Osteoblast (primary cell): ENCODE results near the gene TIMP2. TPM values are rescaled to one million over a fixed set of nuclear protein-coding genes. Genes with fewer than 3 reads are reported as not detected.

ENCODE experiments used
- DNase-seq: peaks from one replicate; pipeline ENCODE4 v3.0.0; 2011; ENCODE audit warnings: low spot score, mixed read lengths; ENCODE audit not compliant: insufficient read length; ENCODE audit errors: missing footprints
- H2AFZ ChIP-seq: 2 replicates; pipeline ENCODE4 v1.6.0; 2011; ENCODE audit warnings: mild to moderate bottlenecking, low read length
- H3K27ac ChIP-seq: 2 replicates; pipeline ENCODE4 v1.5.1; 2011; ENCODE audit warnings: mild to moderate bottlenecking, low read depth, low read length, moderate library complexity
- H3K27me3 ChIP-seq: 2 replicates; pipeline ENCODE4 v1.6.0; 2012; ENCODE audit warnings: mild to moderate bottlenecking, control low read depth, inconsistent platforms, low read length, moderate library complexity; ENCODE audit not compliant: insufficient read depth
- H3K36me3 ChIP-seq: 2 replicates; pipeline ENCODE4 v1.5.1; 2011; ENCODE audit warnings: mild to moderate bottlenecking, low read length, control low read depth, moderate library complexity; ENCODE audit not compliant: insufficient read depth
- H3K4me1 ChIP-seq: 2 replicates; pipeline ENCODE4 v1.5.1; 2011; ENCODE audit warnings: mild to moderate bottlenecking, low read length, control low read depth, moderate library complexity; ENCODE audit not compliant: insufficient read depth
- H3K4me2 ChIP-seq: 2 replicates; pipeline ENCODE4 v1.6.0; 2011; ENCODE audit warnings: mild to moderate bottlenecking, low read length; ENCODE audit not compliant: insufficient read depth
- H3K4me3 ChIP-seq: fragments of 200-600 bp; sonication (generic); 3 replicates; pipeline ENCODE4 v1.5.1; 2012; ENCODE audit warnings: mild to moderate bottlenecking, low read length, inconsistent platforms; ENCODE audit not compliant: insufficient read depth
- H3K79me2 ChIP-seq: 2 replicates; pipeline ENCODE4 v1.6.0; 2012; ENCODE audit warnings: mild to moderate bottlenecking, low read length, control low read depth, inconsistent platforms; ENCODE audit not compliant: insufficient read depth
- H3K9me3 ChIP-seq: 2 replicates; pipeline ENCODE4 v1.5.1; 2011; ENCODE audit warnings: low read depth, low read length, control low read depth
- H4K20me1 ChIP-seq: 2 replicates; pipeline ENCODE4 v1.6.0; 2012; ENCODE audit warnings: mild to moderate bottlenecking, low read length, control low read depth; ENCODE audit not compliant: insufficient read depth
- total RNA-seq: library from RNA; depleted of rRNA; stranded (reverse); fragments of >200 nt; gene quantifications from 2 replicates; pipeline ENCODE4 v1.2.3, GENCODE V29; 2012
- TF ChIP-seq, protein P1 (sequence below): IDR thresholded peaks from 2 replicates; pipeline ENCODE4 v1.5.1; 2011; ENCODE audit warnings: mild to moderate bottlenecking, low read depth, low read length, moderate library complexity; ENCODE audit errors: extremely low read depth

Gene TIMP2
- total RNA-seq, 1 donor: 164 TPM

GRCh38 chr17:78865682-78866390 lies 59.4 kb downstream of the TIMP2 start:
- peaks cover 20% of the 10 kb centered on the region for H3K79me2 ChIP-seq
- peak overlapping the region; percentile 30 for H3K4me2 ChIP-seq
- no peak overlapping the region for H3K27ac ChIP-seq

DNA sequence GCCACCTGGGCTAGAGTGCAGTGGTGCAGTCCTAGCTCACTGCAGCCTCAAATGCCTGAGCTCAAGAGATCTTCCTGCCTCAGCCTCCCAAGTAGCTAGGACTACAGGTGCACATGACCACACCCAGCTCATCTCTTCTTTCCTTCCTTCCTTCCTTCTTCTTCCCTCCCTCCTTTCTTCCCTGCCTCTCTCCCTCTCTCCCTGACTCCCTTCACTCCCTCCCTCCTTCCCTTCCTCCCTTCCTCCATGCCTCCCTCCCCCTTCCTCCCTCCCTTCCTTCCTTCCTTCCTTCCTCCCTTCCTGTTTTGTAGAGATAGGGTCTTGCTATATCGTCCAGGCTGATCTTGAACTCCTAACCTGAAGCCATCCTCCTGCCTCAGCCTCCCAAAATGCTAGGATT lies 61.1 kb downstream of the TIMP2 start:
- Histone ChIP-seq H3K36me3 (peaks cover 29% of the 10 kb centered on the region), H3K27ac (no peak overlapping the region), H3K4me3 (no peak overlapping the region), H3K27me3 (no peaks in the 10 kb centered on the region), H4K20me1 (peaks cover 8% of the 10 kb centered on the region), H2AFZ (no peak overlapping the region), H3K9me3 (no peaks in the 10 kb centered on the region), H3K4me2 (no peak overlapping the region), H3K4me1 (peaks cover 36% of the 10 kb centered on the region), H3K79me2 (peaks cover 23% of the 10 kb centered on the region)
- DNase-seq: no peak
- TF ChIP-seq, protein P1, sequence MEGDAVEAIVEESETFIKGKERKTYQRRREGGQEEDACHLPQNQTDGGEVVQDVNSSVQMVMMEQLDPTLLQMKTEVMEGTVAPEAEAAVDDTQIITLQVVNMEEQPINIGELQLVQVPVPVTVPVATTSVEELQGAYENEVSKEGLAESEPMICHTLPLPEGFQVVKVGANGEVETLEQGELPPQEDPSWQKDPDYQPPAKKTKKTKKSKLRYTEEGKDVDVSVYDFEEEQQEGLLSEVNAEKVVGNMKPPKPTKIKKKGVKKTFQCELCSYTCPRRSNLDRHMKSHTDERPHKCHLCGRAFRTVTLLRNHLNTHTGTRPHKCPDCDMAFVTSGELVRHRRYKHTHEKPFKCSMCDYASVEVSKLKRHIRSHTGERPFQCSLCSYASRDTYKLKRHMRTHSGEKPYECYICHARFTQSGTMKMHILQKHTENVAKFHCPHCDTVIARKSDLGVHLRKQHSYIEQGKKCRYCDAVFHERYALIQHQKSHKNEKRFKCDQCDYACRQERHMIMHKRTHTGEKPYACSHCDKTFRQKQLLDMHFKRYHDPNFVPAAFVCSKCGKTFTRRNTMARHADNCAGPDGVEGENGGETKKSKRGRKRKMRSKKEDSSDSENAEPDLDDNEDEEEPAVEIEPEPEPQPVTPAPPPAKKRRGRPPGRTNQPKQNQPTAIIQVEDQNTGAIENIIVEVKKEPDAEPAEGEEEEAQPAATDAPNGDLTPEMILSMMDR: no peak

More at GRCh38 chr17:78865682-78866390, 59.4 kb downstream of the TIMP2 start:
- Histone ChIP-seq H3K27me3 (no peaks in the 10 kb centered on the region), H3K4me1 (peaks cover 36% of the 10 kb centered on the region), H3K36me3 (peaks cover 36% of the 10 kb centered on the region), H3K4me3 (no peak overlapping the region), H2AFZ (no peak overlapping the region), H3K9me3 (no peaks in the 10 kb centered on the region), H4K20me1 (peaks cover 8% of the 10 kb centered on the region)
- DNase-seq: peak; percentile 93
- TF ChIP-seq, protein P1: peak; percentile 90

DNA sequence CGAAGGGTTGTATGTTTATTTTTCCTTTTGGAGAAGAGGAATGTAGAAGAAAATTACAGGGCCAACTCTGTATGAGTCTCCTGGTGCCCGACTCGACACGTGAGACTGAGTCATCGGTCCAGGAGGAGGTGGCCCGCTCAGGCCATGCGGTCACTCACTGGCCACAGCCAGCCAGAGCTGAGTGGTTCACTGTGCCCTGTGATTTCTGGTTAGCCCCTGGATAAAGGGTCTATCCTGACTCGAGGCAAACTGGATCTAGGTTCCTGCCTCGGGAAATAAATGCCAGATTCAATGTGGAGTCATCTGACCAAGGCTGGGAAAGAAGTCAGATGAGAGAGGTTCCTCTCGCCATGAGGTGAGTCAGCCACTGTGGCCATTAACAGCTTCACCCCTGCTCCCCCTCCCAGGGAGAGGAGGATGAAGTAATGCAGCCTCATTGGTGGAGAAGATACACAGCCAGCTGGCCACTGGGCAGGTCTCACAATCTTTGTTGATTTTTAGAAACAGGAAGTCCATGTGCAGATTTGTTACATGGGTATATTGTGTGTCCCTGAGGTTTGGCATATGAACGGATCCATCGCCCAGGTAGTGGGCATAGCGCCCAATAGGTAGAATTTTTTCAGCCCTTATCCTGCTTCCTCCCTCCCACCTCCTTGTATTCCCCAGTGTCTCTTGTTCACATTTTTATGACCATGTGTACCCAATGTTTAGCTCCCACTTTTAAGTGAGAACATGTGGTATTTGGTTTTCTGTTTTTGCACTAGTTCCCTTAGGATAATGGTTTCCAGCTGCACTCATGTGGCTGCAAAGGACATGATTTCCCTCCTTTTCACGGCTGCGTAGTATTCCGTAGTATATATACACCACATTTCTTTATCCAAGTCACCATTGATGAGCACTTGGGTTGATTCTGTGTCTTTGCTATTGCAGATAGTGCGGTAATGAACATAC lies 62.8 kb downstream of the TIMP2 start:
- Histone ChIP-seq H3K4me1 (peaks cover 23% of the 10 kb centered on the region), H3K4me3 (peak overlapping the region; percentile 50), H3K79me2 (peaks cover 21% of the 10 kb centered on the region), H2AFZ (peak overlapping the region; percentile 71), H4K20me1 (peaks cover 4% of the 10 kb centered on the region), H3K9me3 (no peaks in the 10 kb centered on the region), H3K27ac (peak overlapping the region; percentile 100), H3K4me2 (peak overlapping the region; percentile 82), H3K36me3 (peaks cover 25% of the 10 kb centered on the region), H3K27me3 (no peaks in the 10 kb centered on the region)
- DNase-seq: peak; percentile 95
- TF ChIP-seq, protein P1: no peak

- H3K79me2 ChIP-seq: peaks cover 18% of the 10 kb centered on the region
- H3K4me1 ChIP-seq: peaks cover 23% of the 10 kb centered on the region
- H3K27ac ChIP-seq: peak overlapping the region; percentile 100
- H4K20me1 ChIP-seq: no peaks in the 10 kb centered on the region
- H3K27me3 ChIP-seq: no peaks in the 10 kb centered on the region
- H3K4me3 ChIP-seq: no peak overlapping the region
- no peaks in the 10 kb centered on the region for H3K9me3 ChIP-seq
- H3K4me2 ChIP-seq: peak overlapping the region; percentile 82
- H3K36me3 ChIP-seq: peaks cover 30% of the 10 kb centered on the region
- TF ChIP-seq, protein P1: no peak
- H2AFZ ChIP-seq: no peak overlapping the region
- no peak for DNase-seq
These were observed 64.0 kb downstream of the TIMP2 start for GRCh38 chr17:78861229-78861628.
